IMR-90 (cell line): ENCODE results near the gene SLC35F3. TPM values are rescaled to one million over a fixed set of nuclear protein-coding genes. Genes with fewer than 3 reads are reported as not detected.

ENCODE experiments used
- ATAC-seq: fragments of 200-7000 bp; cut with Tn5 transposase; 2 replicates; pipeline ENCODE4 v1.9.1; 2020; ENCODE audit warnings: low read depth, mild to moderate bottlenecking, moderate library complexity
- BruUV-seq: library from RNA; stranded (reverse); fragments of 400-500 nt; replicated peaks from 2 replicates; lab custom pipeline; 2021; lab: Mats Ljungman, UMichigan
- CTCF ChIA-PET: fragments of 300-600 bp; formaldehyde crosslinking; extraction: SDS; loops from one replicate; lab custom pipeline; 2021; ENCODE audit warnings: antibody characterized with exemption; lab: Yijun Ruan, JAX
- POLR2A ChIA-PET: fragments of 300-600 bp; sonication (Branson Sonifier 250); formaldehyde crosslinking; loops from one replicate; lab custom pipeline; 2022; ENCODE audit warnings: antibody characterized with exemption; ENCODE audit not compliant: unreplicated experiment; lab: Charles Lee
- DNase-seq: peaks from one replicate; pipeline ENCODE4 v3.0.0; 2013
- H2AFZ ChIP-seq: replicated peaks from 2 replicates; pipeline ENCODE3; 2013; ENCODE audit warnings: low read length, mild to moderate bottlenecking; ENCODE audit not compliant: poor library complexity
- H2AK5ac ChIP-seq: 2 replicates; pipeline ENCODE4 v1.6.1; 2013; ENCODE audit warnings: low read depth, low read length, inconsistent platforms
- H2AK9ac ChIP-seq: replicated peaks from 2 replicates; pipeline ENCODE3; 2013; ENCODE audit warnings: mild to moderate bottlenecking, low read depth, low read length, moderate library complexity; ENCODE audit not compliant: poor library complexity
- H2BK120ac ChIP-seq: 2 replicates; pipeline ENCODE4 v1.6.1; 2013; ENCODE audit warnings: low read depth, low read length, inconsistent platforms
- H2BK15ac ChIP-seq: 3 replicates; pipeline ENCODE4 v1.6.1; 2013; ENCODE audit warnings: low read depth, low read length, inconsistent platforms
- H2BK20ac ChIP-seq: 2 replicates; pipeline ENCODE4 v1.6.1; 2013; ENCODE audit warnings: low read depth, mild to moderate bottlenecking, inconsistent platforms, low read length, moderate library complexity
- H2BK5ac ChIP-seq: 2 replicates; pipeline ENCODE4 v1.6.1; 2013; ENCODE audit warnings: mild to moderate bottlenecking, low read depth, low read length, inconsistent platforms; ENCODE audit not compliant: poor library complexity, severe bottlenecking
- H3K14ac ChIP-seq: replicated peaks from 2 replicates; pipeline ENCODE4 v1.6.1; 2013; ENCODE audit warnings: low read depth, low read length, inconsistent platforms
- H3K18ac ChIP-seq: 2 replicates; pipeline ENCODE4 v1.6.1; 2013; ENCODE audit warnings: low read depth, low read length, control low read depth
- H3K23ac ChIP-seq: 2 replicates; pipeline ENCODE4 v1.6.1; 2013; ENCODE audit warnings: low read depth, low read length, inconsistent platforms
- H3K27ac ChIP-seq: 2 replicates; pipeline ENCODE4 v1.5.1; 2013; ENCODE audit warnings: mild to moderate bottlenecking, control low read depth, low read length; ENCODE audit not compliant: insufficient read depth
- H3K27me3 ChIP-seq: 2 replicates; pipeline ENCODE4 v1.6.1; 2013; ENCODE audit warnings: low read length; ENCODE audit not compliant: control insufficient read depth, insufficient read depth
- H3K36me3 ChIP-seq: 2 replicates; pipeline ENCODE4 v1.6.1; 2013; ENCODE audit warnings: low read length, mixed read lengths; ENCODE audit not compliant: control insufficient read depth, insufficient read depth
- H3K4ac ChIP-seq: 2 replicates; pipeline ENCODE4 v1.6.1; 2013; ENCODE audit warnings: low read depth, low read length, inconsistent platforms
- H3K4me1 ChIP-seq: 2 replicates; pipeline ENCODE4 v1.6.1; 2013; ENCODE audit warnings: low read length, mixed read lengths; ENCODE audit not compliant: control insufficient read depth, insufficient read depth
- H3K4me2 ChIP-seq: 2 replicates; pipeline ENCODE4 v1.6.1; 2013; ENCODE audit warnings: low read depth, mild to moderate bottlenecking, control low read depth, low read length, moderate library complexity
- H3K4me3 ChIP-seq: 2 replicates; pipeline ENCODE4 v1.5.1; 2013; ENCODE audit warnings: low read depth, mild to moderate bottlenecking, control low read depth, low read length, moderate library complexity; ENCODE audit not compliant: insufficient read depth
- H3K56ac ChIP-seq: 2 replicates; pipeline ENCODE4 v1.6.1; 2013; ENCODE audit warnings: low read length, inconsistent platforms; ENCODE audit not compliant: insufficient read depth; ENCODE audit errors: extremely low read depth
- H3K79me1 ChIP-seq, 2 experiments: 2 replicates each; pipeline ENCODE4 v1.6.1; 2013; ENCODE audit warnings: low read length in 2 of 2, inconsistent platforms in 1 of 2, low read depth in 1 of 2
- H3K9ac ChIP-seq: 2 replicates; pipeline ENCODE4 v1.6.1; 2013; ENCODE audit warnings: low read depth, low read length, control low read depth
- H3K9me1 ChIP-seq: 2 replicates; pipeline ENCODE4 v1.6.1; 2013; ENCODE audit warnings: low read length, inconsistent platforms; ENCODE audit not compliant: insufficient read depth
- H3K9me3 ChIP-seq: 2 replicates; pipeline ENCODE4 v1.6.1; 2013; ENCODE audit warnings: low read length; ENCODE audit not compliant: control insufficient read depth, insufficient read depth
- H4K20me1 ChIP-seq: 2 replicates; pipeline ENCODE4 v1.6.1; 2013; ENCODE audit warnings: low read length, inconsistent platforms; ENCODE audit not compliant: insufficient read depth
- H4K5ac ChIP-seq: 2 replicates; pipeline ENCODE4 v1.6.1; 2013; ENCODE audit warnings: mild to moderate bottlenecking, low read depth, low read length, control low read depth
- H4K8ac ChIP-seq, 2 experiments: 2 replicates each; pipeline ENCODE4 v1.6.1; 2013; ENCODE audit warnings: low read depth in 2 of 2, low read length in 2 of 2, control low read depth in 1 of 2, inconsistent platforms in 1 of 2
- H4K91ac ChIP-seq: 2 replicates; pipeline ENCODE4 v1.6.1; 2013; ENCODE audit warnings: low read depth, low read length, inconsistent platforms; ENCODE audit not compliant: insufficient read depth
- BHLHE40 ChIP-seq: fragments of 150-350 bp; IDR thresholded peaks from 2 replicates; pipeline ENCODE4 v1.6.1; 2016; ENCODE audit warnings: mild to moderate bottlenecking, low read depth, low read length
- CEBPB ChIP-seq: IDR thresholded peaks from 2 replicates; pipeline ENCODE4 v1.6.1; 2012; ENCODE audit warnings: low read depth, low read length, improper control_type of control experiment
- CHD1 ChIP-seq: IDR thresholded peaks from 2 replicates; pipeline ENCODE4 v1.6.1; 2012; ENCODE audit warnings: low read depth, low read length, improper control_type of control experiment
- CTCF ChIP-seq: conservative IDR thresholded peaks from 2 replicates; pipeline ENCODE4 v1.5.1; 2012; ENCODE audit warnings: mild to moderate bottlenecking, low read depth, low read length, improper control_type of control experiment
- ELK1 ChIP-seq: fragments of 150-350 bp; IDR thresholded peaks from 2 replicates; pipeline ENCODE4 v1.6.1; 2016; ENCODE audit warnings: low read depth, mild to moderate bottlenecking, low read length, moderate library complexity, borderline replicate concordance
- FOS ChIP-seq: fragments of 150-350 bp; IDR thresholded peaks from 2 replicates; pipeline ENCODE4 v1.6.1; 2016; ENCODE audit warnings: low read depth, low read length
- MAFK ChIP-seq: IDR thresholded peaks from 2 replicates; pipeline ENCODE4 v1.6.1; 2012; ENCODE audit warnings: low read depth, low read length, improper control_type of control experiment
- MAZ ChIP-seq: IDR thresholded peaks from 2 replicates; pipeline ENCODE4 v1.6.1; 2012; ENCODE audit warnings: low read depth, mild to moderate bottlenecking, low read length, improper control_type of control experiment, moderate library complexity, borderline replicate concordance
- MXI1 ChIP-seq: IDR thresholded peaks from 2 replicates; pipeline ENCODE4 v1.6.1; 2012; ENCODE audit warnings: low read depth, mild to moderate bottlenecking, low read length, moderate library complexity, borderline replicate concordance
- NFE2L2 ChIP-seq: fragments of 150-350 bp; IDR thresholded peaks from 2 replicates; pipeline ENCODE4 v1.6.1; 2016; ENCODE audit warnings: low read depth, mild to moderate bottlenecking, low read length
- POLR2A ChIP-seq: IDR thresholded peaks from 2 replicates; pipeline ENCODE4 v1.6.1; 2012; ENCODE audit warnings: mild to moderate bottlenecking, low read depth, low read length
- RAD21 ChIP-seq: IDR thresholded peaks from 2 replicates; pipeline ENCODE4 v1.6.1; 2012; ENCODE audit warnings: low read length, improper control_type of control experiment
- RCOR1 ChIP-seq: IDR thresholded peaks from 2 replicates; pipeline ENCODE4 v1.6.1; 2012; ENCODE audit warnings: mild to moderate bottlenecking, low read length, improper control_type of control experiment; ENCODE audit not compliant: insufficient replicate concordance
- RFX5 ChIP-seq: IDR thresholded peaks from 2 replicates; pipeline ENCODE4 v1.8.0; 2012; ENCODE audit warnings: low read depth, mild to moderate bottlenecking, low read length, moderate library complexity
- SMC3 ChIP-seq: fragments of 150-350 bp; IDR thresholded peaks from 2 replicates; pipeline ENCODE4 v1.6.1; 2016; ENCODE audit warnings: low read depth, mild to moderate bottlenecking, antibody characterized with exemption, low read length, moderate library complexity
- WGBS, 2 experiments: methylation state at CpG; one replicate each; pipeline versions ENCODE4 v1.1.5 to v1.1.7; 2013; ENCODE audit warnings: missing lambda C conversion rate in 2 of 2; ENCODE audit not compliant: insufficient read length in 1 of 2; ENCODE audit errors: extremely low coverage in 2 of 2; 5-methylcytosine and 5-hydroxymethylcytosine counted together
- dilution Hi-C: fragments of 300-500 bp; cut with HindIII; formaldehyde crosslinking; loops from one replicate; pipeline ENCODE4 v1.14.3; 2018; ENCODE audit warnings: low sequenced_read_pairs; ENCODE audit not compliant: unreplicated experiment
- in situ Hi-C: fragments of 300-500 bp; cut with MboI; formaldehyde crosslinking; loops from 3 replicates; pipeline ENCODE4 v1.14.3; 2019; ENCODE audit warnings: low sequenced_read_pairs, inconsistent platforms, mixed read lengths
- intact Hi-C: fragments of 100-400 bp; cut with micrococcal nuclease; formaldehyde crosslinking; loops from 2 replicates; pipeline ENCODE4 v1.10.0; 2022
- polyA plus RNA-seq, 3 experiments: library from polyadenylated mRNA; depleted of rRNA; stranded (reverse); fragments of >200 nt; gene quantifications; 2 replicates each; pipeline ENCODE4 v1.2.3, GENCODE V29; 2012; ENCODE audit warnings: low replicate concordance in 1 of 3
- total RNA-seq: library from RNA; depleted of rRNA; stranded (reverse); fragments of >200 nt; gene quantifications from 2 replicates; pipeline ENCODE4 v1.2.3, GENCODE V29; 2012
- TF ChIP-seq, protein P1 (sequence below): fragments of 150-350 bp; IDR thresholded peaks from 2 replicates; pipeline ENCODE4 v1.6.1; 2017; ENCODE audit warnings: mild to moderate bottlenecking, antibody characterized with exemption, low read length, low read depth

Gene SLC35F3
- total and polyA plus RNA-seq, 2 of the 4 experiments (the other 2 are of a cell fraction) = under 0.01 to 0.17 TPM

- H3K79me1 ChIP-seq = no peaks in the 10 kb centered on the region
- no peak overlapping the region for H3K4me2 ChIP-seq
- intact Hi-C loops (no loop called here), in situ Hi-C loops (loop anchor here (25.0 kb wide), 1 partner anchor 166 kb away; no protein-coding TSS in a partner anchor), dilution Hi-C loops (no loop called here)
- H3K27me3 ChIP-seq = no peaks in the 10 kb centered on the region
- no TSS peak for BruUV-seq
- no peak overlapping the region for H2BK15ac ChIP-seq
- H3K4me3 ChIP-seq = no peak overlapping the region
- no peak overlapping the region for H2BK120ac ChIP-seq
- no peaks in the 10 kb centered on the region for H4K20me1 ChIP-seq
- H3K18ac ChIP-seq = no peak overlapping the region
- H3K4ac ChIP-seq = no peak overlapping the region
- no peak overlapping the region for H2AFZ ChIP-seq
- H3K4me1 ChIP-seq = no peaks in the 10 kb centered on the region
- no peak overlapping the region for H3K9ac ChIP-seq
- WGBS, 2 experiments = 20% methylated on average over 1 of the region's 6 CpGs; no CpG with 5 or more reads in 1 of the 2 experiments
- H3K27ac ChIP-seq = no peak overlapping the region
- no peaks in the 10 kb centered on the region for H3K9me3 ChIP-seq
- no peak overlapping the region for H4K5ac ChIP-seq
- no peak overlapping the region for H2BK5ac ChIP-seq
- H3K14ac ChIP-seq = no peak overlapping the region
- no peak overlapping the region for H4K91ac ChIP-seq
- H3K23ac ChIP-seq = no peak overlapping the region
- no peak overlapping the region for H2BK20ac ChIP-seq
- DNase-seq (no peak), ATAC-seq (no peak)
- H3K9me1 ChIP-seq = no peaks in the 10 kb centered on the region
- no peak overlapping the region for H2AK5ac ChIP-seq
- H3K56ac ChIP-seq = no peak overlapping the region
- no peaks in the 10 kb centered on the region for H3K36me3 ChIP-seq
- CTCF ChIA-PET = no interaction called here
- no peak overlapping the region for H4K8ac ChIP-seq
- H2AK9ac ChIP-seq = no peak overlapping the region
- POLR2A ChIA-PET = no interaction called here
- TF ChIP-seq MAFK (no peak), FOS (no peak), RCOR1 (no peak), RFX5 (no peak), POLR2A (no peak), BHLHE40 (no peak), ELK1 (no peak), MXI1 (no peak), SMC3 (no peak), NFE2L2 (no peak), CEBPB (no peak), CTCF (no peak), RAD21 (no peak), MAZ (no peak), CHD1 (no peak)
- TF ChIP-seq, protein P1, sequence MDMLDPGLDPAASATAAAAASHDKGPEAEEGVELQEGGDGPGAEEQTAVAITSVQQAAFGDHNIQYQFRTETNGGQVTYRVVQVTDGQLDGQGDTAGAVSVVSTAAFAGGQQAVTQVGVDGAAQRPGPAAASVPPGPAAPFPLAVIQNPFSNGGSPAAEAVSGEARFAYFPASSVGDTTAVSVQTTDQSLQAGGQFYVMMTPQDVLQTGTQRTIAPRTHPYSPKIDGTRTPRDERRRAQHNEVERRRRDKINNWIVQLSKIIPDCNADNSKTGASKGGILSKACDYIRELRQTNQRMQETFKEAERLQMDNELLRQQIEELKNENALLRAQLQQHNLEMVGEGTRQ = no peak
Observed at GRCh38 chr1:234303231-234303630, 398.8 kb downstream of the SLC35F3 start.
